Testis (tissue), 3 donors: ENCODE data around the gene MRPL18. TPM values are rescaled to one million over a fixed set of nuclear protein-coding genes. Genes with fewer than 3 reads are reported as not detected.

Experiments
- DNase-seq: peaks from one replicate; pipeline ENCODE4 v3.0.0-alpha.2; 2019
- H3K27ac ChIP-seq, 2 donors: fragments of 200-600 bp; sonication (generic); one replicate each; pipeline ENCODE4 v1.5.1; 2019
- H3K27me3 ChIP-seq: fragments of 200-600 bp; sonication (generic); one replicate; pipeline ENCODE4 v1.5.1; 2019
- H3K36me3 ChIP-seq: fragments of 200-600 bp; sonication (generic); one replicate; pipeline ENCODE4 v1.5.1; 2017; ENCODE audit warnings: low read depth; ENCODE audit errors: missing control alignments
- H3K4me1 ChIP-seq: fragments of 200-600 bp; sonication (generic); one replicate; pipeline ENCODE4 v1.5.1; 2019
- H3K4me3 ChIP-seq, 2 donors: fragments of 200-600 bp; sonication (generic); one replicate each; pipeline ENCODE4 v1.5.1; 2017 to 2019
- H3K9me3 ChIP-seq: fragments of 200-600 bp; sonication (generic); one replicate; pipeline ENCODE4 v1.5.1; 2017
- CTCF ChIP-seq, 3 experiments: fragments of 450-650 bp in 2 of 3; fragments of 200-600 bp in 1 of 3; sonication (generic) in 1 of 3; IDR thresholded peaks; one replicate each; pipeline ENCODE4 v1.5.1; 2016 to 2019; ENCODE audit warnings: antibody characterized with exemption in 3 of 3, mild to moderate bottlenecking in 2 of 3, moderate library complexity in 1 of 3
- POLR2A ChIP-seq: fragments of 450-650 bp; IDR thresholded peaks from one replicate; pipeline ENCODE4 v1.6.1; 2017; ENCODE audit warnings: antibody characterized with exemption, mild to moderate bottlenecking, moderate library complexity
- WGBS, 2 donors: methylation state at CpG; one replicate each; pipeline ENCODE4 v1.1.5; 2018; 5-methylcytosine and 5-hydroxymethylcytosine counted together
- intact Hi-C: fragments of 100-400 bp; cut with DNase I; formaldehyde crosslinking; loops from one replicate; pipeline ENCODE4 v1.15.1; 2023; ENCODE audit warnings: low total_unique reads
- polyA plus RNA-seq: library from polyadenylated mRNA; stranded (reverse); fragments of 350-450 nt; fragmentation: Illumina TruSeq; extraction: RNeasy Lipid Tissue Mini Kit (QIAGEN cat#74804); gene quantifications from one replicate; pipeline ENCODE4 v1.2.3, GENCODE V29; 2014; ENCODE audit warnings: low read depth, low replicate concordance; ENCODE audit not compliant: insufficient read depth
- total RNA-seq, 2 donors: library from RNA; depleted of rRNA; stranded (reverse); fragments of >200 nt; gene quantifications; one replicate each; pipeline ENCODE4 v1.2.3, GENCODE V29; 2016

MRPL18 gene
- total and polyA plus RNA-seq, 3 donors from 2014 or later: 60.3 to 73.9 (median 71.3) TPM

GRCh38 chr6:159769470-159769869 is 20.8 kb upstream of the MRPL18 start:
- intact Hi-C loops: no loop called here
- Histone ChIP-seq H3K27ac (no peak overlapping the region), H3K27me3 (no peaks in the 10 kb centered on the region), H3K4me1 (no peaks in the 10 kb centered on the region), H3K4me3 (no peak overlapping the region), H3K36me3 (no peaks in the 10 kb centered on the region), H3K9me3 (no peaks in the 10 kb centered on the region)
- TF ChIP-seq CTCF (IDR thresholded peaks at IDR 0.05): no peak
- no peak for TF ChIP-seq POLR2A
- DNase-seq: no peak

- no peak for DNase-seq
- WGBS, 2 donors: 0% methylated on average over 1 of the region's 1 CpG
- Histone ChIP-seq H3K4me3 (no peak overlapping the region), H3K9me3 (no peaks in the 10 kb centered on the region), H3K36me3 (no peaks in the 10 kb centered on the region), H3K4me1 (no peaks in the 10 kb centered on the region), H3K27ac (no peak overlapping the region), H3K27me3 (no peaks in the 10 kb centered on the region)
- intact Hi-C loops: no loop called here
- no peak for TF ChIP-seq CTCF (IDR thresholded peaks at IDR 0.05)
- no peak for TF ChIP-seq POLR2A
Measured at GRCh38 chr6:159772196-159772595, 18.1 kb upstream of the MRPL18 start.

GRCh38 chr6:159777240-159777904 is 12.9 kb upstream of the MRPL18 start:
- H3K36me3 ChIP-seq: no peaks in the 10 kb centered on the region
- WGBS, 2 donors: 76 to 86% methylated on average over 7 of the region's 7 CpGs
- intact Hi-C loops: no loop called here

GRCh38 chr6:159778131-159778530 is 12.1 kb upstream of the MRPL18 start:
- 45 to 56% methylated on average over 1 of the region's 1 CpG for WGBS, 2 donors
- H3K9me3 ChIP-seq: no peaks in the 10 kb centered on the region

More at GRCh38 chr6:159777240-159777904, 12.9 kb upstream of the MRPL18 start:
- no peaks in the 10 kb centered on the region for H3K9me3 ChIP-seq
- H3K4me3 ChIP-seq: no peak overlapping the region
- H3K27ac ChIP-seq: no peak overlapping the region
- TF ChIP-seq POLR2A (no peak), CTCF (IDR thresholded peaks at IDR 0.05) (no peak)
- no peak for DNase-seq
- no peaks in the 10 kb centered on the region for H3K27me3 ChIP-seq
- no peaks in the 10 kb centered on the region for H3K4me1 ChIP-seq

More at GRCh38 chr6:159778131-159778530, 12.1 kb upstream of the MRPL18 start:
- Histone ChIP-seq H3K27ac (no peak overlapping the region), H3K4me3 (no peak overlapping the region), H3K4me1 (no peaks in the 10 kb centered on the region), H3K36me3 (no peaks in the 10 kb centered on the region), H3K27me3 (no peaks in the 10 kb centered on the region)
- no peak for DNase-seq
- TF ChIP-seq CTCF (IDR thresholded peaks at IDR 0.05) (no peak), POLR2A (no peak)
- intact Hi-C loops: no loop called here
